Measurements from ENCODE around the gene SNRNP48. TPM values are rescaled to one million over a fixed set of nuclear protein-coding genes. Genes with fewer than 3 reads are reported as not detected.

Gene SNRNP48
- total RNA-seq, 1 experiment from 2014 or later = 29.4 TPM

- H3K27me3 ChIP-seq (replicated peaks; ENCODE audit: insufficient read depth, low read depth, low read length, poor library complexity) = peaks cover 80% of the 10 kb centered on the region
- BruUV-seq (replicated peaks) = no TSS peak
- intact Hi-C loops (cut with micrococcal nuclease; ENCODE audit: unreplicated experiment) = no loop called here
- DNase-seq (ENCODE audit: low spot score) = no peak
- H3K27ac ChIP-seq (ENCODE audit: low read depth, low read length, poor library complexity, severe bottlenecking) = no peak overlapping the region
- TF ChIP-seq EZH2 (IDR thresholded peaks at IDR 0.05; ENCODE audit: borderline replicate concordance, low read depth, low read length, poor library complexity, severe bottlenecking) = no peak
- TF ChIP-seq CTCF (conservative IDR thresholded peaks at IDR 0.05; ENCODE audit: low read depth, low read length) = no peak
- H3K36me3 ChIP-seq (ENCODE audit: insufficient read depth, low read length, poor library complexity, severe bottlenecking) = no peaks in the 10 kb centered on the region
- no peaks in the 10 kb centered on the region for H3K9me3 ChIP-seq (ENCODE audit: low read depth, low read length, poor library complexity, severe bottlenecking)
- POLR2A ChIA-PET (ENCODE audit: low non-redundant PET) = no interaction called here
- CTCF ChIA-PET = no interaction called here
- no peak overlapping the region for H3K4me3 ChIP-seq (ENCODE audit: low read depth, low read length, poor library complexity, severe bottlenecking)
- H3K4me1 ChIP-seq (ENCODE audit: insufficient read depth, low read length, poor library complexity, severe bottlenecking) = peaks cover 11% of the 10 kb centered on the region
These were observed 46.1 kb upstream of the SNRNP48 start for GRCh38 chr6:7543789-7544424.

DNA sequence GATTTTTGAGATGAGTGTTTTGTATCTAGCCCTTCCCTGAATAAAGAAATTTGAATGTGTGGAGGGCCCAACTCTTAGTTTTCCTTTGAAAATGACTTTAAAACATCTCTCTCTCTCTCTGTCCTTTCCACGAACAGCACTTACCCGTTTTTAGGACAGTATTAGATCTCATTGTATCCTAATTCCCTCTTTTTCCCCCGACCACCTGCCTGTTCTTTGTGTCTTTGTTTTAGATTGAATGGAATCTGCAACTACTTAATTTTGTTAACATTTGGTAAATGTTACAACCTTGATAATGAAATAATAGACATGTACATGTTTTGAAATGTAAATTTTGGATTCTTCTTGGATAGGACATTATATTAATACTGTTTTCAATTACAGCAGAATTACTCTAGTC, 45.4 kb upstream of the SNRNP48 start:
- no TSS peak for BruUV-seq (replicated peaks)
- POLR2A ChIA-PET (ENCODE audit: low non-redundant PET) = no interaction called here
- no peak overlapping the region for H3K4me3 ChIP-seq (ENCODE audit: low read depth, low read length, poor library complexity, severe bottlenecking)
- TF ChIP-seq EZH2 (IDR thresholded peaks at IDR 0.05; ENCODE audit: borderline replicate concordance, low read depth, low read length, poor library complexity, severe bottlenecking) (no peak), CTCF (conservative IDR thresholded peaks at IDR 0.05; ENCODE audit: low read depth, low read length) (no peak)
- H3K27ac ChIP-seq (ENCODE audit: low read depth, low read length, poor library complexity, severe bottlenecking) = no peak overlapping the region
- H3K9me3 ChIP-seq (ENCODE audit: low read depth, low read length, poor library complexity, severe bottlenecking) = no peaks in the 10 kb centered on the region
- peaks cover 11% of the 10 kb centered on the region for H3K4me1 ChIP-seq (ENCODE audit: insufficient read depth, low read length, poor library complexity, severe bottlenecking)
- intact Hi-C loops (cut with micrococcal nuclease; ENCODE audit: unreplicated experiment) = no loop called here
- no peaks in the 10 kb centered on the region for H3K36me3 ChIP-seq (ENCODE audit: insufficient read depth, low read length, poor library complexity, severe bottlenecking)
- DNase-seq (ENCODE audit: low spot score) = no peak
- H3K27me3 ChIP-seq (replicated peaks; ENCODE audit: insufficient read depth, low read depth, low read length, poor library complexity) = peaks cover 75% of the 10 kb centered on the region
- CTCF ChIA-PET = no interaction called here

DNA sequence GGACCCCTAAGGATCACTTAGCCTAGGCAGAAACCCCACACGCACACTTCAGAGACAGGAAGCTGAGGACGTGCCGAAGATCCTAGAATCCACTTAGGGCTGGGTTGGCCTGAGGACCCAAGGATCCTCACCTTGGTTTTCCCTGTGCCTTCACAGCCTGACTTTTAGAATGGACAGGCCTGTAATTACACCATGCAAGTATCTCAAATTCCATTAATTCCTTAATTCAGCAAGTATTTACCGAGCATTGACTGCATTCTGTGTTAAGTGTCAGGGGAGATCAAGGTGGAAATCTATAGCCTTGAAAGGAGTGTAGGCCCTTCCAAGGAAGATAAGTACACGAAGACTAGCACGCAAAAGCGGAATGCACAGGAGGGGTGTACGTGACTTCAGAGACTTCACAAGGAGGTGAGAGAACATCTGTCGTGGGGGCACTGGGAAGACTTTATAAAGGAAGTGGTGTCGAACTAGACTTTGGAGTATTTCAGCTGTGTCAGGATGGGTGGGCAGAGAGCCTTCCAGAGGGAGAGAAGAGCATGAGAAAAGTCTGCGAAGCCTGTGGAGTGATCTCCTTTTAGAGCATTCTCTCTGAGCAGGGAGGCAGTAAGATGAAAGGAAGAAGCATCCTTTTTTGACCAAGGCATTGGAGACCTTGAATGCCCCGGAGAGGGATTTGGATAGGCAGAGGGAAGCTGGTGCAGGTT, 44.5 kb upstream of the SNRNP48 start:
- no peak for DNase-seq (ENCODE audit: low spot score)
- H3K9me3 ChIP-seq (ENCODE audit: low read depth, low read length, poor library complexity, severe bottlenecking) = no peaks in the 10 kb centered on the region
- H3K27me3 ChIP-seq (replicated peaks; ENCODE audit: insufficient read depth, low read depth, low read length, poor library complexity) = peaks cover 69% of the 10 kb centered on the region
- H3K4me3 ChIP-seq (ENCODE audit: low read depth, low read length, poor library complexity, severe bottlenecking) = no peak overlapping the region
- no peaks in the 10 kb centered on the region for H3K36me3 ChIP-seq (ENCODE audit: insufficient read depth, low read length, poor library complexity, severe bottlenecking)
- BruUV-seq (replicated peaks) = no TSS peak
- ChIA-PET CTCF (no interaction called here), POLR2A (ENCODE audit: low non-redundant PET) (no interaction called here)
- H3K4me1 ChIP-seq (ENCODE audit: insufficient read depth, low read length, poor library complexity, severe bottlenecking) = peaks cover 11% of the 10 kb centered on the region
- no peak overlapping the region for H3K27ac ChIP-seq (ENCODE audit: low read depth, low read length, poor library complexity, severe bottlenecking)
- intact Hi-C loops (cut with micrococcal nuclease; ENCODE audit: unreplicated experiment) = no loop called here
- no peak for TF ChIP-seq EZH2 (IDR thresholded peaks at IDR 0.05; ENCODE audit: borderline replicate concordance, low read depth, low read length, poor library complexity, severe bottlenecking)
- TF ChIP-seq CTCF (conservative IDR thresholded peaks at IDR 0.05; ENCODE audit: low read depth, low read length) = no peak
